Ramos (cell line): ENCODE measurements around the gene MAD1L1.

Experiments used
- in situ Hi-C: fragments of 300-500 bp; cut with MboI; formaldehyde crosslinking; loops from one replicate; pipeline ENCODE4 v1.14.3; 2022; ENCODE audit warnings: low sequenced_read_pairs; ENCODE audit not compliant: unreplicated experiment

Gene MAD1L1

GRCh38 chr7:2244404-2244995 lies 11.8 kb upstream of the MAD1L1 start:
- in situ Hi-C loops = no loop called here

GRCh38 chr7:2243458-2243857 lies 10.7 kb upstream of the MAD1L1 start:
- in situ Hi-C loops = no loop called here

GRCh38 chr7:2242541-2243429 lies 10.0 kb upstream of the MAD1L1 start:
- in situ Hi-C loops = no loop called here

- in situ Hi-C loops = no loop called here
These were observed 9.1 kb upstream of the MAD1L1 start, which contains the start of the genes MRM2 and NUDT1 for GRCh38 chr7:2241580-2242540. Gene MRM2 (minus strand): TSS chr7:2242205. CDS start chr7:2242169, 36 bp downstream. Gene NUDT1 (plus strand): TSS chr7:2242226. CDS start chr7:2244575, 2,349 bp downstream.

GRCh38 chr7:2239242-2239641 lies 6.5 kb upstream of the MAD1L1 start:
- in situ Hi-C loops = no loop called here

- in situ Hi-C loops = no loop called here
These were observed 4.4 kb upstream of the MAD1L1 start for GRCh38 chr7:2237109-2237602.

- in situ Hi-C loops = no loop called here
These were observed 1.2 kb upstream of the MAD1L1 start for GRCh38 chr7:2233926-2234325.

- in situ Hi-C loops = no loop called here
These were observed 566 bp downstream of the MAD1L1 start for GRCh38 chr7:2231992-2232765.

GRCh38 chr7:2230882-2231281 lies 1.9 kb downstream of the MAD1L1 start:
- in situ Hi-C loops = no loop called here

GRCh38 chr7:2230226-2230625 lies 2.5 kb downstream of the MAD1L1 start:
- in situ Hi-C loops = no loop called here

- in situ Hi-C loops = no loop called here
These were observed 3.3 kb downstream of the MAD1L1 start for GRCh38 chr7:2229467-2229866.

GRCh38 chr7:2228921-2229320 lies 3.8 kb downstream of the MAD1L1 start:
- in situ Hi-C loops = no loop called here

- in situ Hi-C loops = no loop called here
These were observed 5.0 kb downstream of the MAD1L1 start for GRCh38 chr7:2227699-2228098.

- in situ Hi-C loops = no loop called here
These were observed 6.9 kb downstream of the MAD1L1 start for GRCh38 chr7:2225830-2226229.

- in situ Hi-C loops = no loop called here
These were observed 7.4 kb downstream of the MAD1L1 start for GRCh38 chr7:2225336-2225735.

GRCh38 chr7:2224934-2225333 lies 7.8 kb downstream of the MAD1L1 start:
- in situ Hi-C loops = no loop called here

- in situ Hi-C loops = no loop called here
These were observed 8.2 kb downstream of the MAD1L1 start for GRCh38 chr7:2224491-2224928.

GRCh38 chr7:2223321-2223720 lies 9.4 kb downstream of the MAD1L1 start:
- in situ Hi-C loops = no loop called here

GRCh38 chr7:2222516-2222915 lies 10.2 kb downstream of the MAD1L1 start:
- in situ Hi-C loops = no loop called here
